Stimulated activated CD4-positive, alpha-beta T cell treated with anti-CD3 and anti-CD28 coated beads, TNF-alpha, amount 100 ng/mL, for 24 hours (primary cell): ENCODE data around the gene ACSS2.

Source experiments
- DNase-seq, 3 experiments: peaks; one replicate each; pipeline ENCODE4 v3.0.0-alpha.2; 2020; ENCODE audit warnings: low read depth in 3 of 3

The ACSS2 gene

GRCh38 chr20:34915749-34916455 is 39.5 kb downstream of the ACSS2 start:
- no peak for DNase-seq

GRCh38 chr20:34916774-34917354 is 40.5 kb downstream of the ACSS2 start:
- no peak for DNase-seq

GRCh38 chr20:34920055-34920454 is 43.6 kb downstream of the ACSS2 start:
- no peak for DNase-seq

DNA sequence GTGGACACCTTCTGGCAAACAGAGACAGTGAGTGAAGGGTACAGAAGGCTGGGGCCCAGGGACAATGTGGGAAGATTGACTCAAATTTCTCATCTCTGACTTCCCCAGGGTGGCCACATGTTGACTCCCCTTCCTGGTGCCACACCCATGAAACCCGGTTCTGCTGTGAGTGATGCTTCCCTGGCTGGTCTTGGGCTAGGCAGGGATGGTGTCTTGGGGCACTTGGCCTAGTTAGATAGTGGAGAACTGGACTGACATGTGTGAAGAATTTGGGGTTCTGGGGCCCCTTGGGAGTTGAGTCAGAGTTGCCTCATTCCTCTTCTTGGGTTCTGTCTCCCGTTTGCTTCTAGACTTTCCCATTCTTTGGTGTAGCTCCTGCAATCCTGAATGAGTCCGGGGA is 45.0 kb downstream of the ACSS2 start:
- DNase-seq: peak in 1 of 3 experiments; percentile 8

GRCh38 chr20:34922654-34923381 is 46.4 kb downstream of the ACSS2 start:
- no peak for DNase-seq

- no peak for DNase-seq
Observed at GRCh38 chr20:34923414-34923813, 47.0 kb downstream of the ACSS2 start.

DNA sequence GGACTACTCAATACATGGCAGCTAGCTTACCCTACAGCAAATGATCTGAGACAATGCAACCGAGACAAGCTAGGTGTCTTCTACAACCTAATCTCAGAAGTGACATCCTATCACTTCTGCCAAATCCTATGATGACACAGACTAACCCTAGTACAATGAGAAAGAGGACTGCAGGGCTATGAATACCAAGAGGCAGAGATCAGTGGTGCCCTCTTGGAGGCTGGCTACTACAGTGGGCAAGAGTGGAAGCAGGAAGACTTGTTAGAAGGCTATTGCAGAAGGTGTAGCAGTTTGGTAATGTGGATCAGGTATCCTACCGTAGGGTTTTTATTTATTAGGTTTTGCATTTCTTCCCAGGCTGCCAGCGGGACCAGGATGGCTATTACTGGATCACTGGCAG is 48.9 kb downstream of the ACSS2 start:
- no peak for DNase-seq

GRCh38 chr20:34925981-34926380 is 49.6 kb downstream of the ACSS2 start:
- no peak for DNase-seq

DNA sequence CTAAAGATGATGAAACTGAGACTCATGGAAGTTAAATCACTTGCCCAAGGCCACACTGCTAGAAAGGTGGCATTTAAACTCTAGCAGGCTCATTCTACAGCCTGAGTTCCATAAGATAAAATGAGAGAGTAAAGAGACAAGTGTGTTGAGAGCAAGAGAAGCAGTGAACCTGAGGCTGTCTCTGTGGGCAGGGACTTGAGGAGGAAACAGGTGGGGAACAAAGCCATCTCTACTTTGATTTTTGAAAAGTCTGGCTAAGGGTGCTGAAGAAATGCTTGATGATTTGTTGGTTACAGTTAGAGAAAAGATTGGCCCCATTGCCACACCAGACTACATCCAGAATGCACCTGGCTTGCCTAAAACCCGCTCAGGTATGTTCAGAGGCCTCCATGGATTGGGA is 50.2 kb downstream of the ACSS2 start:
- no peak for DNase-seq

- no peak for DNase-seq
Observed at GRCh38 chr20:34927736-34928135, 51.3 kb downstream of the ACSS2 start.

GRCh38 chr20:34928411-34928810 is 52.0 kb downstream of the ACSS2 start:
- no peak for DNase-seq

DNA sequence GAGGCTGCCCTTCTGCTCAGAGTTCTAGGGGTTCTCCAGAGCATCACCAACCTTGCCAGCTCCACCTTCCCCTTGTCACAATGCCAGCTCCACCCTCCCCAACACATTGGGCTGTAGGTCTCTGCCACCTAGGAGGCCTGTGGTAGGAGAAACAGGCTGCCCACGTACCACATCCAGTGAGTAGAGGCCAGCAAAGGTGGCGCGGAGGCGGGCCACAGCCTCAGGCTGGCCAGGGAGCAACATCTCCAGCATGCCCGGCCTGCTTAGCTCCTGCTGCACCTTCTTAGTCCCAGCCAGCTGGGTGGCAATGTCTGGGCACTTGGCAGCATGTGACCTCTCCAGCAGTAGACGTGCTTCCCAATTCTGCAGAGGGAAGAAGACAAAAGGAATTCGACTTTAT is 55.4 kb downstream of the ACSS2 start:
- no peak for DNase-seq

DNA sequence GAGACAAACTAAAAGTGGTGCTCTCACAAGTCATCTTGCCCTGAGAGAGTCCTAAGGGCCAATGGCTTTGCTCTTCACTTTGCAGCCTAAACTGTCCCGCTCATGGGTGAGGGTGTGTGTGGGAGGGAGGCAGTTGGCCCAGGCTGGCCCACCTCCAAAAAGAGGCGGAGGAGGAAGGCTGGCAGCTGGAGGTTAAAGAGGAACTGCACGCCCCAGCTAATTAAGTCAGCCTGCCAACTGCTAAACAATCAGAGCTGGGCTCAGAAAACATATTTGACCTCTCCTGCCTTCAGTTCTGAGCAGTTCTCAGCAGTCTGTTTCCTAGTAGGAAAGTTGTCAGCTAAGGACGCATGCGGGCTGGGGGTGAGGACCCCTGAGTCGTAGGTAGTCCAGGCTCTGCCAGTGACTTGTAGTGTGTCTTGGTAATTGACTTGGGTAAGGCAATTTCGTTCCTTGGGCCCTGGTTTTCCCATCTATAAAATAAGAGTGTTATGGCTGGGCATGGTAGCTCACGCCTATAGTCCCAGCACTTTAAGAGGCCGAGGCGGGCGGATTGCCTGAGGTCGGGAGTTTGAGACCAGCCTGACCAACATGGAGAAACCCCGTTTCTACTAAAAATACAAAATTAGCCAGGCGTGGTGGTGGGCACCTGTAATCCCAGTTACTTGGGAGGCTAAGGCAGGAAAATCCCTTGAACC is 62.2 kb downstream of the ACSS2 start:
- no peak for DNase-seq

DNA sequence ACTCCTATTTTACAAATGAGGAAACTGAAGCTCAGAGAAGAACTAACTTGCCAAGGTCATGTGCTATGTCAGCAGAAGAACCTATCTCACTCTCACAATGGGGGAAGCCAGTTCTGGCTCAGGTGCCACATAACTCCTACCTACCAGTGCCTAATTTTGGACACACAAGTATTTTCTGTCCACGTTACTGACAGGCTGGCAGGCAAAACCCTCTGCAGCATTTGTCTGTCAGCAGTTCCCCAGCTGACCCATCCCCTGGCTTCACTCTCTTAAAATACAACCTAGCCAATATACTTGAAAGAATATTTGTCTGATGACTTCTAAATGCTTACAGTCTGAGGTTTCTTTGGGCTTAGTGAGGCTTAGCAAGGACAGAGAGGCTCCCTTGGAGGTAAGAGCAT is 63.7 kb downstream of the ACSS2 start:
- DNase-seq: no peak

- DNase-seq: no peak
Observed at GRCh38 chr20:34941226-34941625, 64.8 kb downstream of the ACSS2 start.

- no peak for DNase-seq
Observed at GRCh38 chr20:34942301-34942700, 65.9 kb downstream of the ACSS2 start.

DNA sequence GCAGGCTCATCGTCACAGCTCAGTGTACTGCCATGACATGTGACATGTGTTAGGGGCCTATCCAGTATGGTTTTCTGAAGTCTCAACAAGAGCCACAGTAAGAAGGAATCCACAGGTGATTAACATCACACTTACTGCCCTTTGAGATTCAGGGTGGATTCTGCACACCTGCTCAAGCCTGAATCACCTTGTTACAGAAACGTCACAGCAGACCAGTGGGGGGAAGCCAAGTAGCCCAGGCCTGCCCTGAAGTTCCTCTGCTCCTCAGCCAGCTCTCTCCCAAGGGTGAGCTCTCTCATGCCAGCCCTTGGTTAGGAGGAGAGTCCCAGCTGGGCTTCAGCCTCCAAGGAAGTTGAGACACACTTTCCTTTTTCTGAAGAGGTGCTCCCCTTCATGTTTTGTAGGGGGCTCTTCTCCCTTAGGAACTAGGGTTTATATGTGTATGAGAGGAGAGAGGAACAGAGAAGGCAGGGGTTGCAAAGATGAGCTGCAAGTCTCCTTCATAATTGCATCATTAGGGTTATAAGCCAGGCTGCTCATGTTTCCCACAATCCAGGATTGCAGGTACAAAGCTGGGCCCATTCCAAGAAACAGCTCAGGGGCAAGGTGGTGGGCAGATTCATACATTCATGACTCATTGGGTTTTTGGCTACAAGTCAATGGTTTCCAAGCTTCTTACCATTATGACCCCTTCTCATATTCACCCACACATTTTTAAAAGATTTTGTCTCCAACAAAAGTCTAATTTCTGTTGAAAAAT is 67.6 kb downstream of the ACSS2 start:
- no peak for DNase-seq

GRCh38 chr20:34945315-34946077 is 69.1 kb downstream of the ACSS2 start:
- no peak for DNase-seq

- DNase-seq: no peak
Observed at GRCh38 chr20:34946661-34947060, 70.2 kb downstream of the ACSS2 start.

GRCh38 chr20:34947336-34947735 is 70.9 kb downstream of the ACSS2 start:
- no peak for DNase-seq

DNA sequence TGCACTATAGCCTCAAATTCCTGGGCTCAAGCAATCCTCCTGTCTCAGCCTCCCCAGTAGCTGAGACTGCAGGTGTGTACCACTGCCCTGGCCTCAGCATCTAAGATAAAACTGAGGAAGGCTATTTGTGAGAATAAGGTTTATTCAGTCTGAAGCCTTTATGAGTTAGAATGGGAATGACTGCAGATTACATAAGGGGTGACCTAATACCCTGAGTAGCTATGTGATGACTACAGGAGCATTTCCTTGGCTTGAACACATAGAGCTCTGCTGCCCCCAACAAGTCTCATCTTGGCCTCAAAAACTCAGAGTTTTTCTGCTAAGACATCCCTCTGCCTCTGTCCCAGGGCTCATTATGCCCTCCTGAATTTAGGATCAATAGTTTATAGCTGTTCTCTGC is 71.6 kb downstream of the ACSS2 start:
- DNase-seq: no peak
